Measurements from ENCODE around the gene RNF213. TPM values are rescaled to one million over a fixed set of nuclear protein-coding genes. Genes with fewer than 3 reads are reported as not detected.

Gene RNF213
- total and polyA plus RNA-seq, 2 of the 8 experiments (the other 6 are each of a cell fraction or from before 2014, with no cell fraction given): 33.8 to 62.8 TPM

GRCh38 chr17:80303824-80304223 lies 43.2 kb downstream of the RNF213 start:
- Histone ChIP-seq H2BK120ac (replicated peaks; ENCODE audit: low read depth, low read length) (no peak overlapping the region), H3K4ac (replicated peaks; ENCODE audit: insufficient read length, low read depth, low read length) (no peak overlapping the region), H4K91ac (replicated peaks; ENCODE audit: insufficient read length, low read length) (no peak overlapping the region), H2BK5ac (ENCODE audit: low read depth, low read length) (no peak overlapping the region), H2AFZ (ENCODE audit: low read length) (no peak overlapping the region), H3K79me1 (ENCODE audit: low read depth, low read length) (no peaks in the 10 kb centered on the region), H3K18ac (ENCODE audit: extremely low read depth, low read length) (no peak overlapping the region), H3K27ac (ENCODE audit: low read depth, low read length) (no peak overlapping the region), H3K14ac (ENCODE audit: insufficient read length) (no peak overlapping the region), H3K4me1 (replicated peaks in 1 of 4; ENCODE audit: control insufficient read depth in 3 of 4, insufficient read depth in 4 of 4, low read length in 3 of 4) (no peaks in the 10 kb centered on the region), H3K4me2 (ENCODE audit: insufficient read depth in 1 of 2, low read depth in 2 of 2, low read length in 2 of 2) (no peak overlapping the region), H3K23me2 (ENCODE audit: low read depth, low read length) (no peaks in the 10 kb centered on the region), H3K79me2 (ENCODE audit: control insufficient read depth in 1 of 2, insufficient read depth in 2 of 2, low read length in 2 of 2) (no peaks in the 10 kb centered on the region), H2BK12ac (ENCODE audit: low read depth, low read length) (no peak overlapping the region), H3K9ac (replicated peaks in 1 of 4; ENCODE audit: extremely low read depth in 1 of 4, low read depth in 3 of 4, low read length in 3 of 4) (no peak overlapping the region), H4K8ac (ENCODE audit: extremely low read depth, insufficient read depth, low read length) (no peak overlapping the region), H2AK5ac (ENCODE audit: low read depth, low read length) (no peak overlapping the region), H3K23ac (ENCODE audit: insufficient read length) (no peak overlapping the region), H3K36me3 (ENCODE audit: control insufficient read depth in 2 of 4, insufficient read depth in 4 of 4, low read length in 3 of 4) (peaks cover 3 to 66% (median 27%) of the 10 kb centered on the region in 4 experiments; a peak in 6 of 8 replicates), H3K9me3 (ENCODE audit: insufficient read depth in 2 of 2, low read depth in 1 of 2, low read length in 1 of 2) (peaks cover 5 to 10% of the 10 kb centered on the region in 2 experiments; a peak in 2 of 4 replicates), H2BK15ac (ENCODE audit: low read length) (no peak overlapping the region), H3K27me3 (replicated peaks in 1 of 4; ENCODE audit: control insufficient read depth in 3 of 4, extremely low read depth in 1 of 4, insufficient read depth in 3 of 4, low read length in 3 of 4) (no peaks in the 10 kb centered on the region), H3K4me3 (ENCODE audit: extremely low read depth in 1 of 4, insufficient read depth in 2 of 4, low read depth in 3 of 4, low read length in 4 of 4) (no peak overlapping the region), H4K5ac (ENCODE audit: insufficient read length, low read depth, low read length) (no peak overlapping the region), H2BK20ac (ENCODE audit: low read length) (no peak overlapping the region), H4K20me1 (replicated peaks in 1 of 2; ENCODE audit: control insufficient read depth in 1 of 2, insufficient read depth in 2 of 2, low read length in 2 of 2) (no peaks in the 10 kb centered on the region), H3K56ac (replicated peaks; ENCODE audit: insufficient read length, low read depth, low read length) (no peak overlapping the region)
- no peak for TF ChIP-seq EP300 (IDR thresholded peaks at IDR 0.05; ENCODE audit: borderline replicate concordance in 1 of 2, low read depth in 2 of 2, low read length in 2 of 2)
- FAIRE-seq: no peak
- POLR2A ChIA-PET (ENCODE audit: partially characterized antibody): no interaction called here
- CTCF ChIA-PET (ENCODE audit: partially characterized antibody): interaction anchor here (1.1 kb wide), 1 partner anchor 20 kb away, joined by 3 read pairs; no protein-coding TSS in a partner anchor
- 89% methylated on average over 3 of the region's 3 CpGs; no CpG with 5 or more reads in 1 of the 2 experiments for WGBS, 2 experiments (ENCODE audit: extremely low coverage in 1 of 2, insufficient coverage in 1 of 2, insufficient read length in 1 of 2, insufficient replicate concordance in 2 of 2, low coverage in 1 of 2, low lambda C conversion rate in 2 of 2, missing lambda C conversion rate in 1 of 2)
- no peak for DNase-seq (ENCODE audit: low read depth in 1 of 2, low spot score in 2 of 2)

Data from H1 (cell line).